DMS114 treated with DMSO at 0.1 percent for 48 hours (cell line): ENCODE results near the gene ERGIC3.

Experiments
- DNase-seq: peaks from one replicate; lab custom pipeline; 2025; ENCODE audit not compliant: unreplicated experiment; lab: John Stamatoyannopoulos, UW

ERGIC3 gene

DNA sequence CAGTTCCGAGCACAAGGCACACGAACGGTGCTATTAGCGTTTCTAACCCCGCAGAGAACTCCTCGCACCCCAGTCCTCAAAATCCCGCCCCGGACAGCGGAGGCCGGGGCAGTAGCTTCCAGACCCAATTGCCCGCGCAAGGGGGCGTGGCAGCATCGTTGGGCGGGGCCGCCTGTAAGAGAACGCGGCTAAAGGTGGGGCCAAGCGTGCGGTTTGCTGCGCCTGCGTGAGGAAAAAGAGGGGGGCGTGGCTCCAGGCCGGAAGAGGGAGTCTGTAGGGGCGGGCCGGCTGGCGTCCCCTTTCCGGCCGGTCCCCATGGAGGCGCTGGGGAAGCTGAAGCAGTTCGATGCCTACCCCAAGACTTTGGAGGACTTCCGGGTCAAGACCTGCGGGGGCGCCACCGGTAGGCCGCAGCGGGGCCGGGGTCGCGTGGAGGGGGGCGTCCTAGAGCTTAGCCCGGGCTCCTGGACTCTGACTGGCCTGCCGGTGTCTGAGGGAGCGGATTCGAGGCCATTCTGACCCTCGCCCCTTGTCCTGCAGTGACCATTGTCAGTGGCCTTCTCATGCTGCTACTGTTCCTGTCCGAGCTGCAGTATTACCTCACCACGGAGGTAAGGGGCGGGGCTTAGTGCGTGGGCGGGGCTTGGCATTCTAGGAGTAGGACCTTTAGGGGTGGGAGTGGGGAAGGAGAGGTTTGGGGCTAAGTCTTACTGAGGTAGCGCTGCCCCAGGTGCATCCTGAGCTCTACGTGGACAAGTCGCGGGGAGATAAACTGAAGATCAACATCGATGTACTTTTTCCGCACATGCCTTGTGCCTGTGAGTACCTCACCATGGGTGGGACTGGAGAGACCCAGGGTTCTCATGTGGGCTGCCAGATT lies at the start of gene ERGIC3:
TSS of gene ERGIC3 (plus strand) at position 296 of the 880 bp plus-strand sequence. CDS start at position 316, 20 bp downstream.
- DNase-seq = peak; percentile 90

DNA sequence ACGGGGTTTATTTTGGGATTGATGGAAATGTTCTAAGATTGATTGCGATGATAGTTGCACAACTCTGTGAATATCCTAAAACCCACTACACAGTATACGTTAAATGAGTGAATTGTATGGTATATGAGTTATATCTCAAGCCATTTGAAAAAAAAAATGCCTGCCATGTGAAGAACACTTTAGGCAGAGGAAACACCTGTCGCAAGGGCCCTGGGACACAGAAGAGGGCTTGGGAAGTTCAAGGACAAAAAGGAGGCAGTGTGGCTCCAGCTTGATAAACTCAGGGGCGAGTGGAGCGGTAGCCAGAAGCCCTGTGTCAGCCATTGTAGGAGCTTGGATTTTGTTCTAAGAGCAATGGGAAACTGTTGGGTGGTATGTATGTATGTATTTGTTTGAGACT lies 49.5 kb upstream of the ERGIC3 start:
- no peak for DNase-seq

DNA sequence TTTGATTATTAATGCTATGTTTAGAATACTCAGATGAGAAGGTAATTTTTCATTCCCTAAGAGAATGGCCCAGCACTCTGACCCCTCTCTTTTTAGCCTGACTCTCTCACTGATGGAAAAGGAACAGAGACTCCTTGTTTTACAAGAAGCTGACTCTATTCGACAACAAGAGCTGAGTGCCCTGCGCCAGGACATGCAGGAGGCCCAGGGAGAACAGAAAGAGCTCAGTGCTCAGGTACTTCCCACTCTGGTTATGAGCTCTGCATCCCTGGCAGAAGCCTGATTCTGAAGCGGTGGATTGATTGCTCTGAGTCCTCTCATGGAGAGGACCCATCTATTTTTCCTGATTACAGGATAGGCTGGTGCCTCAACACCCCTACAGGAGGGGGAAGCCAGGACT lies 45.4 kb upstream of the ERGIC3 start:
- no peak for DNase-seq

DNA sequence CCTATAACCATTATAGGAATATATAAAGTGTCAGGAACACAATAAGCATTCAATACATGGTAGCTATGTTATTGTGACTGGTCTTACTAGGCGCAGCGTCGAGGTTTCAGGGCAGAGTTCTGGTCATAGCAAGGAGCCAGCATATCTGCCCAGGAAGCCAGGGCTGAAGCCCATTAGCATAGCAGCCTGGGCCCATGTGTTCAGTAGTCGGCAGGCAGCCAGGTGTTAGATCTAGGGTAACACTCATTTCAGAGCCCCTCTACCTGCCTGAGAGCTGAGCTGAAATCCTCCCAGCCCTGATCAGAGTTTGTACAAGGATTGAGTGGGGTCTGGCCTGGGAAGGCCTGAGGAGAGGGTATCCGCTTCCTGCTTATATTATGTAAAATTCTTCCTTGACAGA lies 44.6 kb upstream of the ERGIC3 start:
- DNase-seq = no peak

DNA sequence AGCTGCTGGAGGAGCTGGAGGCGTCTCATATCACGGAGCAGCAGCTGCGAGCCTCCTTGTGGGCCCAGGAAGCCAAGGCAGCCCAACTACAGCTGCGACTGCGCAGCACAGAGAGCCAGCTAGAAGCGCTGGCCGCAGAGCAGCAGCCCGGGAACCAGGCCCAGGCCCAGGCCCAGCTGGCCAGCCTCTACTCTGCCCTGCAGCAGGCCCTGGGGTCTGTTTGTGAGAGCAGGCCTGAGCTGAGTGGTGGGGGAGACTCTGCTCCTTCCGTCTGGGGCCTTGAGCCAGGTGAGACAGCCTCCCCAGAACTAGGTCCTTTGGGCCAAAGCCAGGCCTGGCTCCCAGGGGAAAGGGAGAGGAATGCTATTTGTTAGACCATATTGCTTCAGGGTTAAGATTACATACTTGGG lies 44.1 kb upstream of the ERGIC3 start:
- no peak for DNase-seq

DNA sequence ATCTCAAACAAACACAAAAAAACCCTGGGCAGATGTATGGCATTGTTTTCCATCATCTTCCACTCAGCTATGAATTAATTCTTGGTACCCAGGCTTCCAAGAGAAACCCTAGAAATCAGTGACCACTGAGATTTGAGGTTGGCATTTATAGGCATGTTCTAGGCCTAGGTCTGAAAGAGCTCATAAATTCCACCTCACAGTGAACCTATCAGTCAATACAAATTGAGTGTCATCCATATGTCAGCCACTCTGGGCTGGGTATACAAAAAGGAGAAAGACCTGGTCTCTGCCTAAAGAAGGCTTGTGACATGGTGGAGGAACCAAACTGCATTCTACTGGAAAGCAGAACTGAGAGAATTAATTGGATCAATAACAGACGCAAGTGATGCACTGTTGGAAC lies 42.6 kb upstream of the ERGIC3 start:
- DNase-seq = no peak

DNA sequence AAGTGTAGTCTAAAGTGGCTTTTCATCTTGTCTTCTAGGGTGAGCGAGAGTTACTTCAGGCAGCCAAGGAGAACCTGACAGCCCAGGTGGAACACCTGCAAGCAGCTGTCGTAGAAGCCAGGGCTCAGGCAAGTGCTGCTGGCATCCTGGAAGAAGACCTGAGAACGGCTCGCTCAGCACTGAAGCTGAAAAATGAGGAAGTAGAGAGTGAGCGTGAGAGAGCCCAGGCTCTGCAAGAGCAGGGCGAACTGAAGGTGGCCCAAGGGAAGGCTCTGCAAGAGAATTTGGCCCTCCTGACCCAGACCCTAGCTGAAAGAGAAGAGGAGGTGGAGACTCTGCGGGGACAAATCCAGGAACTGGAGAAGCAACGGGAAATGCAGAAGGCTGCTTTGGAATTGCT lies 39.5 kb upstream of the ERGIC3 start:
- DNase-seq = no peak

DNA sequence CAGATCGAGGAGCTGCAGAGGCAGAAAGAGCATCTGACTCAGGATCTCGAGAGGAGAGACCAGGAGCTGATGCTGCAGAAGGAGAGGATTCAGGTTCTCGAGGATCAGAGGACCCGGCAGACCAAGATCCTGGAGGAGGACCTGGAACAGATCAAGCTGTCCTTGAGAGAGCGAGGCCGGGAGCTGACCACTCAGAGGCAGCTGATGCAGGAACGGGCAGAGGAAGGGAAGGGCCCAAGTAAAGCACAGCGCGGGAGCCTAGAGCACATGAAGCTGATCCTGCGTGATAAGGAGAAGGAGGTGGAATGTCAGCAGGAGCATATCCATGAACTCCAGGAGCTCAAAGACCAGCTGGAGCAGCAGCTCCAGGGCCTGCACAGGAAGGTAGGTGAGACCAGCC lies 38.6 kb upstream of the ERGIC3 start:
- no peak for DNase-seq

DNA sequence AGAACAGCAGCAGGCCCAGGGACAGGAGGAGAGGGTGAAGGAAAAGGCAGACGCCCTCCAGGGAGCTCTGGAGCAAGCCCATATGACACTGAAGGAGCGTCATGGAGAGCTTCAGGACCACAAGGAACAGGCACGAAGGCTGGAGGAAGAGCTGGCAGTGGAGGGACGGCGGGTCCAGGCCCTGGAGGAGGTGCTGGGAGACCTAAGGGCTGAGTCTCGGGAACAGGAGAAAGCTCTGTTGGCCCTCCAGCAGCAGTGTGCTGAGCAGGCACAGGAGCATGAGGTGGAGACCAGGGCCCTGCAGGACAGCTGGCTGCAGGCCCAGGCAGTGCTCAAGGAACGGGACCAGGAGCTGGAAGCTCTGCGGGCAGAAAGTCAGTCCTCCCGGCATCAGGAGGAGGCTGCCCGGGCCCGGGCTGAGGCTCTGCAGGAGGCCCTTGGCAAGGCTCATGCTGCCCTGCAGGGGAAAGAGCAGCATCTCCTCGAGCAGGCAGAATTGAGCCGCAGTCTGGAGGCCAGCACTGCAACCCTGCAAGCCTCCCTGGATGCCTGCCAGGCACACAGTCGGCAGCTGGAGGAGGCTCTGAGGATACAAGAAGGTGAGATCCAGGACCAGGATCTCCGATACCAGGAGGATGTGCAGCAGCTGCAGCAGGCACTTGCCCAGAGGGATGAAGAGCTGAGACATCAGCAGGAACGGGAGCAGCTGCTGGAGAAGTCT lies 37.9 kb upstream of the ERGIC3 start:
- no peak for DNase-seq

DNA sequence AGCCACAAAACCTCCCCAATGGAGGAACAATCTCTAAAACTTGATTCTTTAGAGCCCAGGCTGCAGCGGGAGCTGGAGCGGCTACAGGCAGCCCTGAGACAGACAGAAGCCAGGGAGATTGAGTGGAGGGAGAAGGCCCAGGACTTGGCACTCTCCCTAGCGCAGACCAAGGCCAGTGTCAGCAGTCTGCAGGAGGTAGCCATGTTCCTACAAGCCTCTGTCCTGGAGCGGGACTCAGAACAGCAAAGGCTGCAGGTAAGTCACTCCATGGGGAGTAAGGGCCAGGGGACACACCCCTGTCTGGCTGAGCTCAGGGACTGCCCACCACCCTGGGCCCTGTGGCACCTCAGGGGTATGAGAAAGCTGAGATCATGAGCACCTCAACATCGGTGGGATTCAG lies 37.1 kb upstream of the ERGIC3 start:
- no peak for DNase-seq

DNA sequence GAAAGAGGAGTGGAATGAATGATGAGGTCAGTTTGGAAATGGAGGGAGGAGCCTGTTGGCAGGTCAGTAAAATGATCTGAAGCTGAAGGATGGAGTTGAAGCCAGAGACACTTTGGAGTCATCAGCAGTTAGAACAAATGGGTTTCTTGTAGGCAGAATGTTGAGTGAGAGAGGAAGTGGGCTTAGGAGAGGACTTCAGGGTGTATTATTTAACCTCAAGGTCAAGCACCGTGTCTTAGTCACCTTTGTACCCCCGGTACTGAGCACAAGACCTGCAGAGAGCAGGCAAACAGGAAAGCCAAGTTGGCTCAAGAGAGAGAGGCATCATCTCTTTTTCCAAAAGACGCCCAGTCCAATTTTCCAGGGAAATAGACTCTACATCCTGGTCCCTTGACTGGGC lies 35.7 kb upstream of the ERGIC3 start:
- DNase-seq = no peak

DNA sequence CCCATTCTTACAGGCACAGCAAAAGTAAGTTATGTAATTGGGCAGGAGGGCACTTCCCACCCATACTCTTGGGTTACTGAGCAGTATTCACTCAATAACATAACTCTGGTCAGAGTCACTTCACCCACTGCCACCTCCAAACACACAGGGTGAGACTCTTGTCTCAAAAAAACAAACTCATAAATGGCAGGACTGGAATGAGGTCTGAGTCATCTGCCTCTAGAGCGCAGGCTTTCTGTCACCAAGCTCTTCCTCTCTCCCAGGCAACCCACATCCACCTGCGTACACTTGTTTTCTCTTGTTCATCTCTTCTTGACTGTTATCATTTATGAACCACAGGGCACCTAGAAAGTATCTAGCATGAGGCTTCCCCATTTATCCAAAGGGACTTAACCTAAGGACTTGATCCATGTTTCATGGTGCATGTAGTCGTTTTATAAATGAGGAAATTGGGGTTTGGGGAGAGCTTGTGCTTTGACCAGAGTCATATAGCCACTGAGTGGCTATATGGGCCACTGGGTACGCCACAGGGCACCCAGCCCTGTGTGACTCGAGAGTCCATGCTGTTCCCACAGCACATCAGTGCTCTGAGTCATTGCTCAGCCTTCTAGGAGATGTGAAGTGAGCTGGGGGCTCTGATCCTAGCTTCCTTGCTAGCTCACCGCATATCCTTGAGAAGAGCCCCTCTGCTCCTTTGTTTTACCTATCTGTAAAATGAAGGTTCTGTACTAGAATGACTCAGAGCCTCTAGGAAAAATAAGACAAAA lies 34.8 kb upstream of the ERGIC3 start:
- DNase-seq = no peak

DNA sequence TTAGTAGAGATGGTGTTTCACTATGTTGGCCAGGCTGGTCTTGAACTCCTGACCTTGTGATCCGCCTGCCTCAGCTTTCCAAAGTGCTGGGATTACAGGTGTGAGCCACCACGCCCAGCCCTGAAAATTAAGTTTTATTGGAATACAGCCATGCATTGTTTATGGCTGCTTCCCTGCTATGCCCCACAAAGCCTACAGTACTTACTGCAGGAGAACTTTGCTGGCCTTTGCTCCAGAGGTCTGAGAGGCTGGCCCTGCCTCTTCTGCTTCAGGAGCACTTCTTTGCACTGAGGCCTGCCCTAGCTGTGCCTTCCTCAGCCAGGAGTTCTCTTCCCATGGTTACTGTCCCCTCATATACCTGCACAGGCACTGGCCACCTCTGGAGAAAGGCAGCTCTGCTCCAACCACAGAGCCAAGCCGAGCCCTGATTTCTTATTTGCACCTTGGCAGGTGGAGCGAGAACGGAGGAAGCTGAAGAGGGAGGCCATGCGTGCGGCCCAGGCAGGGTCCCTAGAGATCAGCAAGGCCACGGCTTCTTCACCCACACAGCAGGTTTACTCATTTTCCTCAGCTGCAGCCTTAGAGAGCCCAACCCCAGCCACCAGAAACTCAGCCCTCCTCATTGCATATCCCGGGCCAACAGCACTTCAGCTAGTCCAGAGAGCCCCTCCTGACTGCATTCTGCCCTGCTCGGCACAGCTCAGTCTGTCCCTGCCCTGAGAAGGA lies 33.2 kb upstream of the ERGIC3 start:
- no peak for DNase-seq

DNA sequence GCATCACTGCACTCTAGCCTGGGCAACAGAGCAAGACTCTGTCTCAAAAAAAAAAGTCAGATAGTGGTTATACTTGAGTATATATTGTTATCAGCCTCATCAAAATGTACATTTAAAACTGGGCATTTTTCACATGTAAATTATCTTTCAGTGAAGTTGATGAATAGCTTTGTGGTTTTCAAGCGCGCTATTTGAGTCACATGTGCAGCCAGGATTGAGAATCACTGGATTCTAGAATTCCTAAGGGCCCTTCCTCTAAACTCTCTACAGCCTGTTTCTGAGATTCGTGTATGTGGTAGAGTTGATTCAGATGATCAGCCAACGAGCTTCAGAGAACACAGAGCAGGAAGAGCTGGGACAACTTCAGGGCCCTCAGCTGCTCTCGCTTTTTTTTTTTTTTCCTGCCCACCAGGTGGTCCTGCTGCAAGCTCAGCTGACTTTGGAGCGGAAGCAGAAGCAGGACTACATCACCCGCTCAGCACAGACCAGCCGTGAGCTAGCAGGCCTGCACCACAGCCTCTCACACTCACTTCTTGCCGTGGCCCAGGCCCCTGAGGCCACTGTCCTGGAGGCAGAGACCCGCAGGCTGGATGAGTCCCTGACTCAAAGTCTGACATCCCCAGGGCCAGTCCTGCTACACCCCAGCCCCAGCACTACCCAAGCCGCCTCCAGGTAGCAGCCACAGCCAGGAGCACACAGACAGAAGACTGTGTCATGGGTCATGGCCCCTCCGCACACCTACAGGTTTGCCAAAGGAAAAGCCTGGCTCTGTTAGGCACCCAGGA lies 30.7 kb upstream of the ERGIC3 start:
- no peak for DNase-seq

DNA sequence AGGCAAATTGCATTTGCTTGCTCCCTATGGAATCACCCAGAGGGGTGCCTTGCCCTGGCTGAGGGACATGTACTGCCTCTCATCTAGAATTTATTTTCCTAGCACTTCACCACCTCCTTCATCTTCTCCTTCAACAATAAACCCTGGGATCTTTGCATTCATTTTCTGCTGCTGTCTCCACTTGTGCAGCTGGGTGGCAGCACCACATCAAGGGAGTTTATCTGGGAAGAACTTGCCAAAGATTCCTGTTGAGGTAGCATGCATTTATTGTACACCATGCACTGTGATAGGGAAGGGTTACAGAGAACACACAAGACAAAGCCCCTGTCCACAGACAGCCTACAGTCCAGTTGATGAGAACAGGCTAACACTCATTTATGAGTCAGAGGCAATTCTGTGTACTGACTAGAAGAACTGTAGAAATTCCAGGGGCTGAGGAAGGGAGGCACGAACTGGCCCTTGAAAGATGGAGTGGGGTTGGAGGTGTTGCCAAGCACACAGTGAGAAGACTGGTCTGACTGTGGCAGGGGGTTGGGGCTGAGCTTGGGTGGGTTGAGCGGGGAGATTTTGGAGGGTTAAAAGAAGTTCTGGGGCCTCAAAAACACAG lies 30.0 kb upstream of the ERGIC3 start:
- peak; percentile 29 for DNase-seq

DNA sequence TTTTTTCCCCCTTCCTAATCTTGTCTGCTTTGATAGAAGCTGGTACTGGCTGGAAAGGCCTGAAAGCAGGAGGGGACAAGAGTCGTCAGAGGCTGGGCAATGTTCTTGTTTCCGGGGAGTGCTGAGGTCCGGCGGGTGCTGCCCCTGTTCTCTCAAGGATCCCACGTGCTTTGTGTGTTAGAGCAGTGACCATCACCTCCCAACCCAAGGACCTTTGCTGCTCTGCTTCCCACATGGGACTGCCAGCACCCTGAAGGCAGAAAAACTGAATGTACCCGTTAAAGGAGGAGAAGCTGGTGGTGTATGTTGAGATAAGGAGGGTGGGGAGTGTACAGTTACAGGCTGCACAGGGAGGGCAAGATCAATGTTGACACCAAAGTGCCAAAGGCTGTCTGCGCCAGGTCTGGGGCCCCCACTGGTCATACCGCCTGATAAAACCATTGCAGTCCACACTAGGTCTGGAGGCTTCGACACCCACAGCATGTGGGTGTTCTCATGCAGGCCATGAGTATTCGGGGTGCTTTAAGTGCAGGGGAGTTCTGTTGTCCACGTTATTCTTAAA lies 27.4 kb upstream of the ERGIC3 start:
- no peak for DNase-seq

DNA sequence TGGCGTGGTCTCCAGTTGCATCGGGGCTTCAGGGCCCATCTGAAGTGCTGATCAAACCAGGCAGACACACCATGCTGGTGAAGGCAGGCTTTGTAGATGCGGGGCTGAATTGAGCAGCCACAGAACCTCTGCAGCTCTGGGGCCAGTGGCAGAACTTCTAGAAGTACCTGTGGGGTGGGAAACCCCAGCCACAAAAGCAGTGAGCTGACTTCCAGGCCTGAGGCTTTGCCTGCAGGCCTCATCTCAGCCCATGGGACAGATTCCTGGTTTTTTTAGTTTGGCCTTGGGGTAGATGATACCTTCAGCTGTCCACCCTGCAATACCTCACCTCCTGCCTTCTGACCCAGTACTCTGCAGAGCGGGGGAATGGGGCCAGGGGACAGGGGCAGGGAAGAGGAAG lies 26.5 kb upstream of the ERGIC3 start:
- DNase-seq = no peak

DNA sequence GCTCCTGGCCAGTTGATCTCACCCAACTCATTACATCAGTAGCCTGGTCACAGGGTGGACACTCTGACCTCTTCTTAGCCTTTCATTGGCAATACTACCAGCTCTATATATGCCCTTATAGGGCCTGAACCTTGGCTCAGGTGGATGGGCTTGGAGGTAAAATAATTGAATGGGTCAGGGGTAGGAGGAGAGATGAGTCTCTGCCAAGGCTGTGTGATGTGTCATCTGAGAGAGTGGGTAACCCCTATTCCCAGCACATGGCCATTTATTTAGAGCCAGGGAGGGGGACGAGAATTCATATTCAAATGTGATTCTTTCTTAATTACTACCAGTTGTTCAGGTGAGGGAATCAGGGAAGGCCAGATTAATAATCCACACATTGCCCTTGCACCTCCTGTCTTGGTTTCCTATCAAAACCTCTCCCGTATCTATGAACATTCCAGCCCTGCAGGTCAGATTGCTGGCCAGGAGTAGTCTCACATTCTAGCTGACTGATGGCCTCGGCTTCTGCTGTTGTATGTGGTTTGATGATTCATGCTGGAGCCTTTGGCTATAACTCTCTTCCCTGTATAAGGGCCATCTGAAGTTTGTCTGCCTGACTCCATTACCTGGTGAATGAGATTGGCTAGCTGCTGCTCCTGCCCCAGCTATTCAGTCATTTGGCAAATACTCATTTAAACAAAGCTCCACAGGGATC lies 25.8 kb upstream of the ERGIC3 start:
- DNase-seq = no peak

DNA sequence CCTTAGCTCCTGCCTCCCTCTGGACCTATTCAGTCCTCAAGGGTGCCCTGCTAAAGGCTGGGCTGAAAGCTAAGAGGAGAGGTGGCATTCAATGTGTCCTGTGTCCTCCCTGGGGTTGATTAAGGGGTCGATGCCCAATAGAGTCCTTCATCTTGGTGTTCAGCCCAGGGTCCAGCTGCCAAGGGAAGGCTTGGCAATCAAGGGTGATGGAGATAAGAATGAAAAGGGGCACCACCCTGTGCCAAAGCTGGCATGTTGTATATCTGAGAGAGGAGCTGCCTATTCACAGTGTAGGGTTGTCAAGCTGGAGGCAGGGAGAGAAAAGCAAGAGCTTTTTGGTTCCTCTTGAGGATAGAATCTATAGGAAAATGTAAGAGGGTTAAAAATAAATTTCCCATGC lies 24.8 kb upstream of the ERGIC3 start:
- DNase-seq = no peak
